ENCODE measurements around the gene PRKCA.

PRKCA gene

DNA sequence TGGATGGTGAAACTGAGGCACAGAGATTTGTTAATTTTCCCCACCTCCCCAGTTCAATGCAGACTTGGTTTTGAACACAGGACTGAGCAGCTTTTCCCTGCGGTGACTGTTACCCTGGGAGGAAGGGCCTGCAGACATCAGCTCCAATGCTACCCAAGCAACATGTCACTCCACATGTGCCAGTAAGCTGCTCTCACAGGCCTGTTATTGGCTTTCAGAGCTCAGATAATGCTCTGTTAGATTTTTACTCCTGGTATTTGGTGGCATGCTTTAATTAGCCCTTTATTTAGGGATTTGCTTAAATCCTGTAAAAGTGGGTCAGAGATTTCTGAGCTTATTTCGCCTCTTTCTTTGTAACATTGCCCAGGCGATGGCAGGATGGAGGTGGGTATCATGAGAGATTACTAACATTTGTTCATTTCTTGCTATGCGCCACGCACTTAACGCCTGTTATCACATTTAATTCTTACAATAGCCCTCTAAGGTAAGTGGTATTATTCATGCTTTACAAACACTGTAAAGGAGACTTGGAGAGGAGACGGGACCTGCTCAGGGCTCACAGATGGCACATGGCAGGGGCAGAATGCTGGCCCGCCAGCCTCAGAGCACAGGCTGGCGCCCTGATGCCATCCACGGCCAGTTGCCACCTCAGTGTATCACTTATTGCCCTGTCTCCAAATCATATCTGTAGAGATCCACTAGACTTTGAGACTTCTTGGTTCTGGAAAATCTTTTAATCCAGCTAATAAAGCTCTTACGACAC, 448.5 kb downstream of the PRKCA start:
- H3K79me2 ChIP-seq (ENCODE audit: insufficient read depth, low read length), result no peaks in the 10 kb centered on the region
- H4K20me1 ChIP-seq (ENCODE audit: insufficient read depth, low read length, poor library complexity, severe bottlenecking), result no peaks in the 10 kb centered on the region
- no peak overlapping the region for H3K4me3 ChIP-seq (ENCODE audit: low read length, poor library complexity, severe bottlenecking)

DNA sequence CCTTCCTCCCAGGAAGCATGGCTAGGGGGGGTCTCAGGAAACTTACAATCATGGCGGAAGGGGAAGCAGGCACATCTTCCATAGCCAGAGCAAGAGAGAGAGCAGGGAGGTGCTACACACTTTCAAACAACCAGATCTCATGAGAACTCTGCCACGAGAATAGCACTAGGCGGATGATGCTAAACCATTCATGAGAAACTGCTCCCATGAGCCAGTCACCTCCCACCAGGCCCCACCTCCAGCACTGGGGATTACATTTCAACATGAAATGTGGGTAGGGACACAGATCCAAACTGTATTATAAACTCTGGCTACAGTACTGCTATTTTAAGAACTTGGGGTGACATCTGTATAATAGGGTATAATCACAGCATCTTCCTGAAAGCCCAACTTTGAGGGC, 449.4 kb downstream of the PRKCA start:
- no peaks in the 10 kb centered on the region for H3K9me3 ChIP-seq (ENCODE audit: insufficient read depth, low read depth, low read length)
- no peaks in the 10 kb centered on the region for H4K20me1 ChIP-seq (ENCODE audit: insufficient read depth, low read length, poor library complexity, severe bottlenecking)
- H3K9me2 ChIP-seq (replicated peaks; ENCODE audit: low read depth, low read length), result no peaks in the 10 kb centered on the region
- no peaks in the 10 kb centered on the region for H3K79me2 ChIP-seq (ENCODE audit: insufficient read depth, low read length)
- no peak overlapping the region for H3K4me2 ChIP-seq (ENCODE audit: low read depth, low read length, poor library complexity, severe bottlenecking)
- H3K27me3 ChIP-seq (ENCODE audit: insufficient read depth, low read length, poor library complexity, severe bottlenecking), result no peaks in the 10 kb centered on the region
- H2AFZ ChIP-seq (ENCODE audit: low read length), result no peak overlapping the region
- H3K9ac ChIP-seq (ENCODE audit: low read depth, low read length, poor library complexity, severe bottlenecking), result no peak overlapping the region
- H3K36me3 ChIP-seq (ENCODE audit: insufficient read depth, low read length), result no peaks in the 10 kb centered on the region
- H3K4me1 ChIP-seq (ENCODE audit: insufficient read depth, low read length, poor library complexity, severe bottlenecking), result no peaks in the 10 kb centered on the region
- no peaks in the 10 kb centered on the region for H3F3A ChIP-seq (ENCODE audit: low read depth)
- H3K4me3 ChIP-seq (ENCODE audit: low read length, poor library complexity, severe bottlenecking), result no peak overlapping the region
- TF ChIP-seq EZH2phosphoT487 (IDR thresholded peaks at IDR 0.05; ENCODE audit: borderline replicate concordance), result no peak

More for the DNA sequence above, 448.5 kb downstream of the PRKCA start:
- H3K27me3 ChIP-seq (ENCODE audit: insufficient read depth, low read length, poor library complexity, severe bottlenecking), result no peaks in the 10 kb centered on the region
- no peaks in the 10 kb centered on the region for H3K4me1 ChIP-seq (ENCODE audit: insufficient read depth, low read length, poor library complexity, severe bottlenecking)
- no peaks in the 10 kb centered on the region for H3K9me2 ChIP-seq (replicated peaks; ENCODE audit: low read depth, low read length)
- no peak overlapping the region for H2AFZ ChIP-seq (ENCODE audit: low read length)
- no peaks in the 10 kb centered on the region for H3K36me3 ChIP-seq (ENCODE audit: insufficient read depth, low read length)
- H3K9me3 ChIP-seq (ENCODE audit: insufficient read depth, low read depth, low read length), result no peaks in the 10 kb centered on the region
- no peak overlapping the region for H3K4me2 ChIP-seq (ENCODE audit: low read depth, low read length, poor library complexity, severe bottlenecking)
- H3F3A ChIP-seq (ENCODE audit: low read depth), result no peaks in the 10 kb centered on the region
- TF ChIP-seq, protein P1, sequence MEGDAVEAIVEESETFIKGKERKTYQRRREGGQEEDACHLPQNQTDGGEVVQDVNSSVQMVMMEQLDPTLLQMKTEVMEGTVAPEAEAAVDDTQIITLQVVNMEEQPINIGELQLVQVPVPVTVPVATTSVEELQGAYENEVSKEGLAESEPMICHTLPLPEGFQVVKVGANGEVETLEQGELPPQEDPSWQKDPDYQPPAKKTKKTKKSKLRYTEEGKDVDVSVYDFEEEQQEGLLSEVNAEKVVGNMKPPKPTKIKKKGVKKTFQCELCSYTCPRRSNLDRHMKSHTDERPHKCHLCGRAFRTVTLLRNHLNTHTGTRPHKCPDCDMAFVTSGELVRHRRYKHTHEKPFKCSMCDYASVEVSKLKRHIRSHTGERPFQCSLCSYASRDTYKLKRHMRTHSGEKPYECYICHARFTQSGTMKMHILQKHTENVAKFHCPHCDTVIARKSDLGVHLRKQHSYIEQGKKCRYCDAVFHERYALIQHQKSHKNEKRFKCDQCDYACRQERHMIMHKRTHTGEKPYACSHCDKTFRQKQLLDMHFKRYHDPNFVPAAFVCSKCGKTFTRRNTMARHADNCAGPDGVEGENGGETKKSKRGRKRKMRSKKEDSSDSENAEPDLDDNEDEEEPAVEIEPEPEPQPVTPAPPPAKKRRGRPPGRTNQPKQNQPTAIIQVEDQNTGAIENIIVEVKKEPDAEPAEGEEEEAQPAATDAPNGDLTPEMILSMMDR (conservative IDR thresholded peaks at IDR 0.05; ENCODE audit: low read length), result no peak
- TF ChIP-seq EZH2phosphoT487 (IDR thresholded peaks at IDR 0.05; ENCODE audit: borderline replicate concordance), result no peak
- H3K9ac ChIP-seq (ENCODE audit: low read depth, low read length, poor library complexity, severe bottlenecking), result no peak overlapping the region

DNA sequence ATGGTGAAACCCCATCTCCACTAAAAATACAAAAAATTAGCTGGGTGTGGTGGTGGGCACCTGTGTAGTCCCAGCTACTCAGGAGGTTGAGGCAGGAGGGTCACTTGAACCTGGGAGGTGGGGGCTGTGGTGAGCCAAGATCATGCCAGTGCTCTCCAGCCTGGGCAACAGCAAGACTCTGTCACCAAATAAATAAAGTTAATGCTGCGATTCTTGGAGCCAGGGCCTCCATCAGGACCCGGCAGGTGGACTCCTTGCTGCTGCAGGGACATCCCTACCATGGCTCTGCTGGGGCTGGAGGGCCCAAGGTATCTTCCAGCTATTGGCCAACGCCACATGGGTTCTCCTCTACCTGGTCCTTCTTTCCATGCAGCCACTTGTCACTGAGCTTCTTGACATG, 450.0 kb downstream of the PRKCA start:
- no peak overlapping the region for H3K4me2 ChIP-seq (ENCODE audit: low read depth, low read length, poor library complexity, severe bottlenecking)
- no peaks in the 10 kb centered on the region for H4K20me1 ChIP-seq (ENCODE audit: insufficient read depth, low read length, poor library complexity, severe bottlenecking)
- no peaks in the 10 kb centered on the region for H3K9me3 ChIP-seq (ENCODE audit: insufficient read depth, low read depth, low read length)
- no peaks in the 10 kb centered on the region for H3K9me2 ChIP-seq (replicated peaks; ENCODE audit: low read depth, low read length)
- no peak overlapping the region for H3K4me3 ChIP-seq (ENCODE audit: low read length, poor library complexity, severe bottlenecking)
- no peaks in the 10 kb centered on the region for H3K36me3 ChIP-seq (ENCODE audit: insufficient read depth, low read length)
- TF ChIP-seq, protein P1 (conservative IDR thresholded peaks at IDR 0.05; ENCODE audit: low read length), result no peak
- TF ChIP-seq EZH2phosphoT487 (IDR thresholded peaks at IDR 0.05; ENCODE audit: borderline replicate concordance), result no peak
- no peaks in the 10 kb centered on the region for H3K27me3 ChIP-seq (ENCODE audit: insufficient read depth, low read length, poor library complexity, severe bottlenecking)
- H3K9ac ChIP-seq (ENCODE audit: low read depth, low read length, poor library complexity, severe bottlenecking), result no peak overlapping the region
- no peaks in the 10 kb centered on the region for H3K79me2 ChIP-seq (ENCODE audit: insufficient read depth, low read length)
- no peak overlapping the region for H2AFZ ChIP-seq (ENCODE audit: low read length)
- H3F3A ChIP-seq (ENCODE audit: low read depth), result no peaks in the 10 kb centered on the region
- H3K4me1 ChIP-seq (ENCODE audit: insufficient read depth, low read length, poor library complexity, severe bottlenecking), result no peaks in the 10 kb centered on the region
